CD4-positive, alpha-beta memory T cell (primary cell): ENCODE data around the gene SMC1B. TPM values are rescaled to one million over a fixed set of nuclear protein-coding genes. Genes with fewer than 3 reads are reported as not detected.
"Not testable (repeated sequence)": the region's sequence is repeated elsewhere in the genome, so short reads cannot be mapped to it uniquely, and the experiment has no call there.

Experiments
- CTCF ChIA-PET: fragments of 350-600 bp; sonication (Branson Sonifier 250); formaldehyde crosslinking; loops from one replicate; lab custom pipeline; 2021; ENCODE audit warnings: inconsistent platforms; ENCODE audit not compliant: partially characterized antibody; lab: Charles Lee
- POLR2A ChIA-PET: fragments of 350-600 bp; sonication (Branson Sonifier 250); formaldehyde crosslinking; loops from one replicate; lab custom pipeline; 2021; ENCODE audit not compliant: partially characterized antibody; lab: Charles Lee
- DNase-seq, 5 donors: peaks; one replicate each; pipeline versions ENCODE4 v3.0.0 to v3.0.0-alpha.2; 2020 to 2022; ENCODE audit warnings: mixed read lengths in 1 of 5
- H3K27ac ChIP-seq: one replicate; pipeline ENCODE4 v1.7.0; 2013; ENCODE audit warnings: low read depth, low read length
- H3K27me3 ChIP-seq: 2 replicates; pipeline ENCODE4 v1.7.0; 2013; ENCODE audit warnings: mild to moderate bottlenecking, low read length, moderate library complexity; ENCODE audit not compliant: insufficient read depth
- H3K36me3 ChIP-seq: 2 replicates; pipeline ENCODE4 v1.7.0; 2013; ENCODE audit warnings: mild to moderate bottlenecking, low read length, moderate library complexity; ENCODE audit not compliant: insufficient read depth
- H3K4me1 ChIP-seq: 2 replicates; pipeline ENCODE4 v1.7.0; 2013; ENCODE audit warnings: mild to moderate bottlenecking, low read length, moderate library complexity; ENCODE audit not compliant: insufficient read depth
- H3K4me3 ChIP-seq, 2 donors: one replicate each; pipeline ENCODE4 v1.7.0; 2013; ENCODE audit warnings: low read length in 2 of 2, mild to moderate bottlenecking in 1 of 2
- H3K9me3 ChIP-seq, 2 donors: one replicate each; pipeline ENCODE4 v1.7.0; 2013; ENCODE audit warnings: low read length in 2 of 2, control low read depth in 1 of 2; ENCODE audit not compliant: control insufficient read depth in 1 of 2
- H3K27ac Mint-ChIP-seq, 7 donors: one replicate each; pipeline ENCODE4 v1.8.0; 2020 to 2021; ENCODE audit warnings: mixed read lengths in 7 of 7, mild to moderate bottlenecking in 6 of 7, inconsistent platforms in 3 of 7, moderate library complexity in 3 of 7
- H3K27me3 Mint-ChIP-seq, 2 donors: one replicate each; pipeline ENCODE4 v1.8.0; 2020 to 2021; ENCODE audit warnings: mixed read lengths in 2 of 2
- H3K36me3 Mint-ChIP-seq, 2 donors: one replicate each; pipeline ENCODE4 v1.8.0; 2020 to 2021; ENCODE audit warnings: mixed read lengths in 2 of 2, inconsistent platforms in 1 of 2, mild to moderate bottlenecking in 1 of 2
- H3K4me1 Mint-ChIP-seq, 4 donors: one replicate each; pipeline ENCODE4 v1.8.0; 2020 to 2021; ENCODE audit warnings: mixed read lengths in 4 of 4, mild to moderate bottlenecking in 1 of 4
- H3K4me3 Mint-ChIP-seq, 8 donors: one replicate each; pipeline ENCODE4 v1.8.0; 2020 to 2021; ENCODE audit warnings: mixed read lengths in 8 of 8, mild to moderate bottlenecking in 7 of 8, moderate library complexity in 6 of 8, inconsistent platforms in 3 of 8
- H3K9me3 Mint-ChIP-seq, 8 donors: one replicate each; pipeline ENCODE4 v1.8.0; 2020 to 2021; ENCODE audit warnings: mixed read lengths in 8 of 8, mild to moderate bottlenecking in 5 of 8, inconsistent platforms in 3 of 8, moderate library complexity in 1 of 8
- intact Hi-C: fragments of 100-400 bp; cut with micrococcal nuclease; formaldehyde crosslinking; loops from one replicate; pipeline ENCODE4 v1.15.1; 2023
- polyA plus RNA-seq, 2 donors: library from polyadenylated mRNA; unstranded; fragments of 300-500 nt; fragmentation: Illumina TruSeq; gene quantifications; one replicate each; pipeline ENCODE4 v1.2.3, GENCODE V29; 2021
- total RNA-seq, 2 experiments: library from RNA; stranded (reverse); gene quantifications; one replicate each; pipeline ENCODE4 v1.2.3, GENCODE V29; 2021

The SMC1B gene
- total and polyA plus RNA-seq, 4 experiments from 2014 or later, result 0.08 TPM; not detected in 3

GRCh38 chr22:45329530-45329936 is 83.9 kb downstream of the SMC1B start:
- intact Hi-C loops, result no loop called here
- CTCF ChIA-PET, result no interaction called here

GRCh38 chr22:45328822-45329529 is 84.4 kb downstream of the SMC1B start:
- Mint-ChIP-seq H3K36me3 (peaks cover 32 to 71% of the 10 kb centered on the region in 2 donors), H3K27ac (peak overlapping the region; percentile 23 to 80 (median 48)), H3K4me3 (no peak overlapping the region), H3K4me1 (peaks cover 9 to 18% (median 13%) of the 10 kb centered on the region in 4 donors), H3K9me3 (peaks cover 0 to under 1% (median 0%) of the 10 kb centered on the region in 8 donors), H3K27me3 (no peaks in the 10 kb centered on the region)
- no peak overlapping the region for H3K27ac ChIP-seq
- peaks cover 46% of the 10 kb centered on the region for H3K36me3 ChIP-seq
- H3K4me3 ChIP-seq, result no peak overlapping the region
- intact Hi-C loops, result no loop called here
- no peaks in the 10 kb centered on the region for H3K27me3 ChIP-seq
- ChIA-PET POLR2A (no interaction called here), CTCF (no interaction called here)
- DNase-seq, result no peak
- no peaks in the 10 kb centered on the region for H3K4me1 ChIP-seq
- H3K9me3 ChIP-seq, result no peaks in the 10 kb centered on the region

More at GRCh38 chr22:45329530-45329936, 83.9 kb downstream of the SMC1B start:
- no peak for DNase-seq
- H3K36me3 Mint-ChIP-seq, result peaks cover 35 to 71% of the 10 kb centered on the region in 2 donors
- H3K4me1 Mint-ChIP-seq, result peaks cover 10 to 18% (median 13%) of the 10 kb centered on the region in 4 donors
- POLR2A ChIA-PET, result no interaction called here
- Histone ChIP-seq H3K9me3 (no peaks in the 10 kb centered on the region), H3K36me3 (peaks cover 45% of the 10 kb centered on the region), H3K27me3 (no peaks in the 10 kb centered on the region), H3K27ac (no peak overlapping the region), H3K4me1 (no peaks in the 10 kb centered on the region), H3K4me3 (no peak overlapping the region)
- H3K4me3 Mint-ChIP-seq, result no peak overlapping the region
- H3K27ac Mint-ChIP-seq, result peak overlapping the region in 4 of 7 donors; percentile 40 to 57 (median 48)
- no peaks in the 10 kb centered on the region for H3K9me3 Mint-ChIP-seq
- no peaks in the 10 kb centered on the region for H3K27me3 Mint-ChIP-seq

GRCh38 chr22:45328261-45328660 is 85.1 kb downstream of the SMC1B start:
- H3K27ac ChIP-seq, H3K4me3 Mint-ChIP-seq, CTCF ChIA-PET, H3K4me1 ChIP-seq, H3K9me3 Mint-ChIP-seq, POLR2A ChIA-PET, H3K27me3 ChIP-seq, H3K27me3 Mint-ChIP-seq, intact Hi-C loops, DNase-seq, H3K4me3 ChIP-seq, H3K27ac Mint-ChIP-seq, H3K9me3 ChIP-seq: not testable (repeated sequence)
- Mint-ChIP-seq H3K4me1 (peaks cover 12 to 25% (median 19%) of the 10 kb centered on the region in 4 donors), H3K36me3 (peaks cover 38 to 74% of the 10 kb centered on the region in 2 donors)
- peaks cover 50% of the 10 kb centered on the region for H3K36me3 ChIP-seq

GRCh38 chr22:45324311-45324711 is 89.1 kb downstream of the SMC1B start:
- peak overlapping the region in 6 of 7 donors; percentile 29 to 96 (median 82) for H3K27ac Mint-ChIP-seq
- ChIA-PET CTCF (no interaction called here), POLR2A (interaction anchor here (1.5 kb wide), 1 partner anchor 15 kb away, joined by 3 read pairs; no protein-coding TSS in a partner anchor)
- Histone ChIP-seq H3K4me3 (no peak overlapping the region), H3K9me3 (no peaks in the 10 kb centered on the region), H3K27ac (no peak overlapping the region), H3K36me3 (peaks cover 36% of the 10 kb centered on the region), H3K27me3 (no peaks in the 10 kb centered on the region), H3K4me1 (peaks cover 19% of the 10 kb centered on the region)
- H3K4me1 Mint-ChIP-seq, result peaks cover 22 to 62% (median 41%) of the 10 kb centered on the region in 4 donors
- H3K4me3 Mint-ChIP-seq, result peak overlapping the region in 3 of 8 donors; percentile 25 to 79 (median 31)
- no peak for DNase-seq
- H3K36me3 Mint-ChIP-seq, result peaks cover 36 to 48% of the 10 kb centered on the region in 2 donors
- peaks cover 0 to 5% (median 0%) of the 10 kb centered on the region in 8 donors for H3K9me3 Mint-ChIP-seq
- no peaks in the 10 kb centered on the region for H3K27me3 Mint-ChIP-seq
- intact Hi-C loops, result no loop called here

- Histone ChIP-seq H3K4me3 (no peak overlapping the region), H3K27ac (no peak overlapping the region), H3K27me3 (no peaks in the 10 kb centered on the region), H3K4me1 (peaks cover 25% of the 10 kb centered on the region), H3K9me3 (no peaks in the 10 kb centered on the region), H3K36me3 (peaks cover 36% of the 10 kb centered on the region)
- peaks cover 26 to 68% (median 47%) of the 10 kb centered on the region in 4 donors for H3K4me1 Mint-ChIP-seq
- POLR2A ChIA-PET, result interaction anchor here (1.4 to 2.0 kb wide), 4 partner anchors 10 to 58 kb away, joined by 3 to 6 read pairs (median 5); no protein-coding TSS in a partner anchor
- H3K4me3 Mint-ChIP-seq, result peak overlapping the region in 4 of 8 donors; percentile 8 to 79 (median 40)
- CTCF ChIA-PET, result no interaction called here
- H3K36me3 Mint-ChIP-seq, result peaks cover 34 to 43% of the 10 kb centered on the region in 2 donors
- no peak for DNase-seq
- H3K27ac Mint-ChIP-seq, result peak overlapping the region in 6 of 7 donors; percentile 78 to 96 (median 88)
- H3K27me3 Mint-ChIP-seq, result no peaks in the 10 kb centered on the region
- peaks cover 0 to 5% (median 0%) of the 10 kb centered on the region in 8 donors for H3K9me3 Mint-ChIP-seq
- intact Hi-C loops, result no loop called here
Observed at GRCh38 chr22:45323695-45324094, 89.7 kb downstream of the SMC1B start.

- peaks cover 34 to 45% of the 10 kb centered on the region in 2 donors for H3K36me3 Mint-ChIP-seq
- peaks cover 0 to 5% (median 0%) of the 10 kb centered on the region in 8 donors for H3K9me3 Mint-ChIP-seq
- intact Hi-C loops, result no loop called here
- H3K27me3 Mint-ChIP-seq, result no peaks in the 10 kb centered on the region
- CTCF ChIA-PET, result no interaction called here
- no peak overlapping the region for H3K27ac ChIP-seq
- H3K9me3 ChIP-seq, result no peaks in the 10 kb centered on the region
- H3K27ac Mint-ChIP-seq, result peak overlapping the region in 6 of 7 donors; percentile 71 to 99 (median 90)
- POLR2A ChIA-PET, result interaction anchor here (1.1 to 2.0 kb wide), 5 partner anchors 9 to 59 kb away, joined by 3 to 6 read pairs (median 4); no protein-coding TSS in a partner anchor
- peaks cover 36% of the 10 kb centered on the region for H3K36me3 ChIP-seq
- H3K4me1 Mint-ChIP-seq, result peaks cover 26 to 75% (median 54%) of the 10 kb centered on the region in 4 donors
- peak overlapping the region in 6 of 8 donors; percentile 31 to 79 (median 64) for H3K4me3 Mint-ChIP-seq
- no peak overlapping the region for H3K4me3 ChIP-seq
- no peaks in the 10 kb centered on the region for H3K27me3 ChIP-seq
- peak in 3 of 5 donors; percentile 19 to 49 (median 31) for DNase-seq
- peaks cover 28% of the 10 kb centered on the region for H3K4me1 ChIP-seq
Observed at GRCh38 chr22:45322873-45323525, 90.4 kb downstream of the SMC1B start.

GRCh38 chr22:45321827-45322226 is 91.6 kb downstream of the SMC1B start:
- peaks cover 40% of the 10 kb centered on the region for H3K4me1 ChIP-seq
- peak overlapping the region in 6 of 7 donors; percentile 73 to 99 (median 92) for H3K27ac Mint-ChIP-seq
- no peaks in the 10 kb centered on the region for H3K27me3 ChIP-seq
- intact Hi-C loops, result no loop called here
- CTCF ChIA-PET, result no interaction called here
- H3K36me3 Mint-ChIP-seq, result peaks cover 28 to 39% of the 10 kb centered on the region in 2 donors
- H3K9me3 Mint-ChIP-seq, result peaks cover 0 to 5% (median 0%) of the 10 kb centered on the region in 8 donors
- H3K9me3 ChIP-seq, result no peaks in the 10 kb centered on the region
- no peak for DNase-seq
- peak overlapping the region in 1 of 8 donors; percentile 17 for H3K4me3 Mint-ChIP-seq
- H3K27me3 Mint-ChIP-seq, result no peaks in the 10 kb centered on the region
- H3K4me3 ChIP-seq, result no peak overlapping the region
- H3K27ac ChIP-seq, result no peak overlapping the region
- H3K4me1 Mint-ChIP-seq, result peaks cover 28 to 82% (median 64%) of the 10 kb centered on the region in 4 donors
- peaks cover 28% of the 10 kb centered on the region for H3K36me3 ChIP-seq
- POLR2A ChIA-PET, result interaction anchor here (1.1 to 2.0 kb wide), 2 partner anchors 8 to 13 kb away, joined by 3 to 6 read pairs; no protein-coding TSS in a partner anchor
